ENCODE results near the gene B4GALT5. TPM values are rescaled to one million over a fixed set of nuclear protein-coding genes. Genes with fewer than 3 reads are reported as not detected.

The B4GALT5 gene
- total and polyA plus RNA-seq, 2 donors from 2014 or later = 21.4 to 73.3 TPM

DNA sequence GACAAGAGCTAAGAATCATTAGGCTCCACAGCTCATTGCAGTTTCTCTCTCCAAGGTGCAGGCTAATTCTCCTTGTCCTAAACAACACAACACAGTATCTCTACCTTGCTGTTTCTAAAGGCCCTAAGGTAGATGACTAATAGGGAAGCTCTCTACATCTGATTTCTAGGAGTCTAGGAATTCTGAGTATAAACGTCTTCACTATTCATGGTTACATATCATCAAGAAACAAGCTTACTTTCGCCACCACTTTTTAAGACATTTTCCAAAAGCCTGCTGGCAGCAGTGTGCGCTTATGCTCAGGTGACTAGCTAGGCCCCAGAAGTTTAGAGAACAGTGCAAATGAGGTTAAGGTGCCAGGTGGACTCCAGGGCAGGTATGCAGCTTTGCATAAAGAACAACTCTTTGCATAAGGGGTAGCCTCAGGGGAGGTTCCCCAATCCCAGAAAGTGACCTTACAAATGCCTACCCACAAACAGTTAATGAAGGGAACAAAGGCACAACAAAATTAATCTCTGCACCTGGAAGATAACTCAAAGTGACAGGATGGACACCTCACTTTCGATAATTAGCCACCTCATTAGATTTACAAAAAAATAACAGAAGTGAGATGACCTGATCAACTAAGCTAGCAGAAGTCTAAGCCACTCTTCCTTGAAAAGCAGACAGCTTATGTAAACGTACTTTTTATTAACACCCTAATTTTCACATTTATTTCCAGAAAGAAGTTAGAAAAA lies 20.1 kb downstream of the B4GALT5 start:
- peaks cover 3 to 45% (median 28%) of the 10 kb centered on the region in 3 donors for H3K4me1 ChIP-seq (ENCODE audit: control insufficient read depth in 2 of 3, insufficient read depth in 2 of 3, low read depth in 1 of 3, low read length in 3 of 3)
- H3K4me3 ChIP-seq (ENCODE audit: low read length in 3 of 3) = no peak overlapping the region
- H3K9me3 ChIP-seq (ENCODE audit: control insufficient read depth in 2 of 3, insufficient read depth in 1 of 3, low read length in 3 of 3) = no peaks in the 10 kb centered on the region
- H3K9ac ChIP-seq (ENCODE audit: low read length in 3 of 3) = peak overlapping the region in 1 of 3 donors; percentile 17
- DNase-seq (no peak), FAIRE-seq (no peak)
- H3K27me3 ChIP-seq (ENCODE audit: control insufficient read depth, insufficient read depth, low read length) = no peaks in the 10 kb centered on the region
- intact Hi-C loops (cut with DNase I) = no loop called here
- H3K36me3 ChIP-seq (ENCODE audit: control insufficient read depth in 2 of 3, insufficient read depth in 3 of 3, low read length in 3 of 3) = no peaks in the 10 kb centered on the region
- peak overlapping the region; percentile 18 to 45 for H3K27ac ChIP-seq (ENCODE audit: low read depth in 2 of 2, low read length in 2 of 2)
- no peak for TF ChIP-seq CTCF (IDR thresholded peaks at IDR 0.05; ENCODE audit: borderline replicate concordance, extremely low read depth, insufficient read depth)

GRCh38 chr20:49692941-49693340 lies 20.7 kb downstream of the B4GALT5 start:
- no peak for TF ChIP-seq CTCF (IDR thresholded peaks at IDR 0.05; ENCODE audit: borderline replicate concordance, extremely low read depth, insufficient read depth)
- H3K9ac ChIP-seq (ENCODE audit: low read length in 3 of 3) = peak overlapping the region in 2 of 3 donors; percentile 7 to 33
- FAIRE-seq (no peak), DNase-seq (no peak)
- intact Hi-C loops (cut with DNase I) = no loop called here
- no peaks in the 10 kb centered on the region for H3K27me3 ChIP-seq (ENCODE audit: control insufficient read depth, insufficient read depth, low read length)
- no peaks in the 10 kb centered on the region for H3K36me3 ChIP-seq (ENCODE audit: control insufficient read depth in 2 of 3, insufficient read depth in 3 of 3, low read length in 3 of 3)
- no peaks in the 10 kb centered on the region for H3K9me3 ChIP-seq (ENCODE audit: control insufficient read depth in 2 of 3, insufficient read depth in 1 of 3, low read length in 3 of 3)
- H3K4me3 ChIP-seq (ENCODE audit: low read length in 3 of 3) = no peak overlapping the region
- peak overlapping the region; percentile 18 to 52 for H3K27ac ChIP-seq (ENCODE audit: low read depth in 2 of 2, low read length in 2 of 2)
- peaks cover 3 to 48% (median 28%) of the 10 kb centered on the region in 3 donors for H3K4me1 ChIP-seq (ENCODE audit: control insufficient read depth in 2 of 3, insufficient read depth in 2 of 3, low read depth in 1 of 3, low read length in 3 of 3)

GRCh38 chr20:49691818-49692568 lies 21.7 kb downstream of the B4GALT5 start:
- no peak overlapping the region for H3K4me3 ChIP-seq (ENCODE audit: low read length in 3 of 3)
- H3K9ac ChIP-seq (ENCODE audit: low read length in 3 of 3) = no peak overlapping the region
- no peaks in the 10 kb centered on the region for H3K9me3 ChIP-seq (ENCODE audit: control insufficient read depth in 2 of 3, insufficient read depth in 1 of 3, low read length in 3 of 3)
- no peaks in the 10 kb centered on the region for H3K36me3 ChIP-seq (ENCODE audit: control insufficient read depth in 2 of 3, insufficient read depth in 3 of 3, low read length in 3 of 3)
- FAIRE-seq (no peak), DNase-seq (no peak)
- intact Hi-C loops (cut with DNase I) = no loop called here
- no peak for TF ChIP-seq CTCF (IDR thresholded peaks at IDR 0.05; ENCODE audit: borderline replicate concordance, extremely low read depth, insufficient read depth)
- H3K4me1 ChIP-seq (ENCODE audit: control insufficient read depth in 2 of 3, insufficient read depth in 2 of 3, low read depth in 1 of 3, low read length in 3 of 3) = peaks cover 3 to 43% (median 28%) of the 10 kb centered on the region in 3 donors
- no peaks in the 10 kb centered on the region for H3K27me3 ChIP-seq (ENCODE audit: control insufficient read depth, insufficient read depth, low read length)
- H3K27ac ChIP-seq (ENCODE audit: low read depth in 2 of 2, low read length in 2 of 2) = peak overlapping the region in 1 of 2 donors; percentile 34
